ENCODE measurements around the gene QRICH2. TPM values are rescaled to one million over a fixed set of nuclear protein-coding genes. Genes with fewer than 3 reads are reported as not detected.

The QRICH2 gene
- total RNA-seq, 3 donors from 2014 or later (not counting 1 experiment from before 2014, with no cell fraction given): 2.3 to 3.1 (median 2.9) TPM

DNA sequence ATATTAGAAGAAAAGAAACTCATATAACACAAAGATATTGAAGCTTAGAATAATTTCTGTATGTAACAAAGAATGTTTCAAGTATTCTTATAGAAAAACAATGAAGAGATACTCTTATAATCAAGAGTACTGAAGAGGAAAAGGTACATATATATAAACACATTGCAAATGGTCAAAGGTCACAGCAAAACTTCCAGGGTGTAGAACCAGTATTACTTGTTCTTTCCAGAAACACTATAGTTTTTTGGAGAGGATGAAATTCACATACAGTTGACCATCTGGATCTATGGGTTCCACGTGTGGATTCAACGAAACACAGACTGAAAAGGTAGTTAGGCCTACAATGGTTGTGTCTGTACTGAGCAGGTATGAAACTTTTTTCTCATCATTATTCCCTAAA is 23.0 kb upstream of the QRICH2 start:
- no peak for DNase-seq

DNA sequence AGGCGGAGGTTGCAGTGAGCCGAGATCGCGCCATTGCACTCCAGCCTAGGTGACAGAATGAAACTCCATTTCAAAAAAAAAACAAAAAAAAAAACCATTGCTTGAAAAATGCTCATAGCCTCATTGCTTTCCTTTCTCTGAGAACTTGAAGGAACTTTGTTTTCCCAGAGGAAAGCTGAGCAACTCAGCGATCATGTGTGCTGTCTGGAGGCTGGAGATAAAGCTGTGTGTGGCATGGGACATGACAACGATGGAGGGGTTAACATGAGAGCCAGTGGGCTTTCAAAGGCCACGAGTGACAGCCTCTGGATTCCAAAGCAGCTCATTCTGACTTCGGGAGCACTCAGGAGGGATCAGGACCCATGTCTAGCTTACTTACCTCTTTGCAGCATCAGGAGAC is 21.6 kb upstream of the QRICH2 start:
- 96% methylated on average over 8 of the region's 8 CpGs for WGBS (ENCODE audit: insufficient coverage)
- no peak overlapping the region for H3K27ac ChIP-seq (ENCODE audit: low read length)
- ATAC-seq (no peak), DNase-seq (no peak)
- H3K4me3 ChIP-seq (ENCODE audit: low read length): no peak overlapping the region
- no peaks in the 10 kb centered on the region for H3K27me3 ChIP-seq (ENCODE audit: control insufficient read depth, insufficient read depth, low read length)
- no peaks in the 10 kb centered on the region for H3K4me1 ChIP-seq (ENCODE audit: control insufficient read depth, insufficient read depth, low read length)
- no peaks in the 10 kb centered on the region for H3K9me3 ChIP-seq (ENCODE audit: control insufficient read depth, insufficient read depth, low read length)
- intact Hi-C loops (cut with micrococcal nuclease): no loop called here
- TF ChIP-seq, protein P1, sequence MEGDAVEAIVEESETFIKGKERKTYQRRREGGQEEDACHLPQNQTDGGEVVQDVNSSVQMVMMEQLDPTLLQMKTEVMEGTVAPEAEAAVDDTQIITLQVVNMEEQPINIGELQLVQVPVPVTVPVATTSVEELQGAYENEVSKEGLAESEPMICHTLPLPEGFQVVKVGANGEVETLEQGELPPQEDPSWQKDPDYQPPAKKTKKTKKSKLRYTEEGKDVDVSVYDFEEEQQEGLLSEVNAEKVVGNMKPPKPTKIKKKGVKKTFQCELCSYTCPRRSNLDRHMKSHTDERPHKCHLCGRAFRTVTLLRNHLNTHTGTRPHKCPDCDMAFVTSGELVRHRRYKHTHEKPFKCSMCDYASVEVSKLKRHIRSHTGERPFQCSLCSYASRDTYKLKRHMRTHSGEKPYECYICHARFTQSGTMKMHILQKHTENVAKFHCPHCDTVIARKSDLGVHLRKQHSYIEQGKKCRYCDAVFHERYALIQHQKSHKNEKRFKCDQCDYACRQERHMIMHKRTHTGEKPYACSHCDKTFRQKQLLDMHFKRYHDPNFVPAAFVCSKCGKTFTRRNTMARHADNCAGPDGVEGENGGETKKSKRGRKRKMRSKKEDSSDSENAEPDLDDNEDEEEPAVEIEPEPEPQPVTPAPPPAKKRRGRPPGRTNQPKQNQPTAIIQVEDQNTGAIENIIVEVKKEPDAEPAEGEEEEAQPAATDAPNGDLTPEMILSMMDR (IDR thresholded peaks at IDR 0.05): no peak
- H3K36me3 Mint-ChIP-seq: peaks cover 14% of the 10 kb centered on the region
- H3K9me3 Mint-ChIP-seq: no peaks in the 10 kb centered on the region
- H3K27ac Mint-ChIP-seq: no peak overlapping the region
- peaks cover 0 to 8% of the 10 kb centered on the region in 2 donors for H3K4me1 Mint-ChIP-seq
- H3K36me3 ChIP-seq (ENCODE audit: control insufficient read depth, insufficient read depth, low read length): peaks cover 30% of the 10 kb centered on the region
- no peaks in the 10 kb centered on the region for H3K27me3 Mint-ChIP-seq (ENCODE audit: low read depth in 2 of 2)
- no peak overlapping the region for H3K4me3 Mint-ChIP-seq

More for the DNA sequence above, 23.0 kb upstream of the QRICH2 start:
- TF ChIP-seq, protein P1 (IDR thresholded peaks at IDR 0.05): no peak
- no peak overlapping the region for H3K27ac Mint-ChIP-seq
- peaks cover 9% of the 10 kb centered on the region for H3K36me3 Mint-ChIP-seq
- Histone ChIP-seq H3K27me3 (ENCODE audit: control insufficient read depth, insufficient read depth, low read length) (no peaks in the 10 kb centered on the region), H3K4me1 (ENCODE audit: control insufficient read depth, insufficient read depth, low read length) (no peaks in the 10 kb centered on the region), H3K36me3 (ENCODE audit: control insufficient read depth, insufficient read depth, low read length) (peaks cover 30% of the 10 kb centered on the region), H3K9me3 (ENCODE audit: control insufficient read depth, insufficient read depth, low read length) (no peaks in the 10 kb centered on the region), H3K4me3 (ENCODE audit: low read length) (no peak overlapping the region), H3K27ac (ENCODE audit: low read length) (no peak overlapping the region)
- H3K9me3 Mint-ChIP-seq: no peaks in the 10 kb centered on the region
- 80% methylated on average over 1 of the region's 2 CpGs for WGBS (ENCODE audit: insufficient coverage)
- H3K27me3 Mint-ChIP-seq (ENCODE audit: low read depth in 2 of 2): no peaks in the 10 kb centered on the region
- no peak for ATAC-seq
- H3K4me1 Mint-ChIP-seq: peaks cover 0 to 8% of the 10 kb centered on the region in 2 donors
- H3K4me3 Mint-ChIP-seq: no peak overlapping the region
- intact Hi-C loops (cut with micrococcal nuclease): no loop called here

DNA sequence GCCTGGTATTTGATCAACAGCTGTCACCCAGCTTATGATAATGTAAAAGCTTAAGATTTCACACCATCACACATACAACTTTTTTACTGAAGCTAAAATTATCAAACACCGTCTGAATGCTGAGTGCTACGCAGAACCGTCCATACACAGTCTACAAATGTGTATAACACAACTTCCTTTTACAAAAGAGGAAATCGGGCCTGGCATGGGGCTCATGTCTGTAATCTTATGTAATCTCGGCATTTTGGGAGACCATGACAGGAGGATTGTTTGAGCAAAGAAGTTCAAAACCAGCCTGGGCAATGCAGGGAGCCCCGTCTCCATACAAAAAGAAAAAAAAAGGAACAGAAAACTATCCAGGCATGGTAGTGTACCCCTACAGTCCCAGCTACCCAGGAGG is 19.6 kb upstream of the QRICH2 start:
- Histone ChIP-seq H3K27me3 (ENCODE audit: control insufficient read depth, insufficient read depth, low read length) (no peaks in the 10 kb centered on the region), H3K4me3 (ENCODE audit: low read length) (no peak overlapping the region), H3K9me3 (ENCODE audit: control insufficient read depth, insufficient read depth, low read length) (no peaks in the 10 kb centered on the region), H3K36me3 (ENCODE audit: control insufficient read depth, insufficient read depth, low read length) (peaks cover 30% of the 10 kb centered on the region), H3K27ac (ENCODE audit: low read length) (no peak overlapping the region), H3K4me1 (ENCODE audit: control insufficient read depth, insufficient read depth, low read length) (no peaks in the 10 kb centered on the region)
- intact Hi-C loops (cut with micrococcal nuclease): no loop called here
- H3K27ac Mint-ChIP-seq: no peak overlapping the region
- 82% methylated on average over 5 of the region's 6 CpGs for WGBS (ENCODE audit: insufficient coverage)
- no peaks in the 10 kb centered on the region for H3K9me3 Mint-ChIP-seq
- peaks cover 14% of the 10 kb centered on the region for H3K36me3 Mint-ChIP-seq
- ATAC-seq (peak in 1 of 3 donors; percentile 56), DNase-seq (no peak)
- no peaks in the 10 kb centered on the region for H3K27me3 Mint-ChIP-seq (ENCODE audit: low read depth in 2 of 2)
- TF ChIP-seq, protein P1 (IDR thresholded peaks at IDR 0.05): no peak
- no peak overlapping the region for H3K4me3 Mint-ChIP-seq
- no peaks in the 10 kb centered on the region for H3K4me1 Mint-ChIP-seq

DNA sequence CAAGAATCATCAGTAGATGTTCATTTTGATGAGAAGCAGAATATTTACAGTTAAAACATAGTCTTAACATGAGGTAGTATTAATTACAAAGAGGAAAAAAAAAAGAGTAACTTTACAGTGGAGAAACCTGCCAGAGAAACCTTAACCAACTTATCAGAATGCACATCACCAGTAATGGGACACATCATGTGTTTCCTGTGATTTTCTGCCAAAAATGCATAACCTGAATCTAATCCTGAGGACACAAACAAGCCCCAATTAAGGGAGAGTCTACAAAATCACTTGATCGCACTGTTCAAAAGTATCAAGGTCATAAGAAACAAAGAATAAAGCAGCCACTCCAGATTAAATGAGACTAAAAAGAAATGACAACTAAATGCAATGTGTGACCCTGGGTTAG is 18.2 kb upstream of the QRICH2 start:
- Histone ChIP-seq H3K9me3 (ENCODE audit: control insufficient read depth, insufficient read depth, low read length) (no peaks in the 10 kb centered on the region), H3K4me3 (ENCODE audit: low read length) (no peak overlapping the region), H3K27me3 (ENCODE audit: control insufficient read depth, insufficient read depth, low read length) (no peaks in the 10 kb centered on the region), H3K27ac (ENCODE audit: low read length) (no peak overlapping the region), H3K36me3 (ENCODE audit: control insufficient read depth, insufficient read depth, low read length) (peaks cover 30% of the 10 kb centered on the region), H3K4me1 (ENCODE audit: control insufficient read depth, insufficient read depth, low read length) (no peaks in the 10 kb centered on the region)
- no peak for ATAC-seq
- intact Hi-C loops (cut with micrococcal nuclease): no loop called here
- no peaks in the 10 kb centered on the region for H3K9me3 Mint-ChIP-seq
- 100% methylated on average over 1 of the region's 1 CpG for WGBS (ENCODE audit: insufficient coverage)
- no peaks in the 10 kb centered on the region for H3K4me1 Mint-ChIP-seq
- H3K4me3 Mint-ChIP-seq: no peak overlapping the region
- TF ChIP-seq, protein P1 (IDR thresholded peaks at IDR 0.05): no peak
- no peak for DNase-seq
- H3K27ac Mint-ChIP-seq: no peak overlapping the region
- H3K27me3 Mint-ChIP-seq (ENCODE audit: low read depth in 2 of 2): no peaks in the 10 kb centered on the region
- H3K36me3 Mint-ChIP-seq: peaks cover 14% of the 10 kb centered on the region

Data from natural killer cell (primary cell).